SHP77 treated with DMSO at 0.1 percent for 48 hours (cell line): ENCODE data around the gene BLMH.
"Not testable (repeated sequence)": the region's sequence is repeated elsewhere in the genome, so short reads cannot be mapped to it uniquely, and the experiment has no call there.

Experiments used
- DNase-seq: peaks from one replicate; lab custom pipeline; 2025; lab: John Stamatoyannopoulos, UW

The BLMH gene

DNA sequence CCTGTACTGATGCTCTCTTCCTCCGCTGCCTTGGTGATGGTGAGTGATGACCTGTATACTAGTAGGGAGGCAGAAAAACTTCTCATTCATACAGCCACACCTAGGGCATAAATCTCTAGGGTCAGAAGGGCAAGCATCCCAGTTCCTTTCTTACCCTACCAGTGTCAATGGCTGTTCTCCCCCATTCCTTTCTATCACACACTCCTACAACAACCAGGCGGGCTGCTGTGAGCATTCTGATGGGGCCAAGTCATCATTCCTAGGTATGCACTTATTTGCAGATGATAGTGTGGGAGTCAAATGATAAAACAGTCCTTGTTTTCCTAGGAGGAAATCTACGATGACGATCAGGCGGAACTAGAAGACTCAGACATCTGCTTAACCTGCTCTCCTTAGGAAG is 42.3 kb downstream of the BLMH start:
- DNase-seq, result no peak

DNA sequence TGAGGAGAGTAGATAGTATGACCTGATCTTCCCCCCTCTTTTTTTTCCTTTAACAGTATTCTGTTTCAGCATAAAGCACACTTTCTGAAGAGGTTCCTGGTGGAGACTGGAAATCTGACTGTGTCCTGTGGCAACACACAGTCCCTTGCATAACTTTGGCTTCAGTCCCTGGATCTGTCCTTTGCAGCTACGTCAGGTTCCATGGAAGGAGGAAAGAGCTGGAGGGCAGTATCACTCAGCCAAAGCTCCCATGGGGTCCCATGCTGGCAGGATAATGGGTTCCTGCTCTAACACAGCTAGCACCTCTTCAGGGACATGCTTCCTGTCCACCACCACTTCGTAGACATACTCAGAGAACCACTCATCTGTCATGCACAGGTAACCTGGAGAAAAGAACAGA is 43.0 kb downstream of the BLMH start:
- no peak for DNase-seq

DNA sequence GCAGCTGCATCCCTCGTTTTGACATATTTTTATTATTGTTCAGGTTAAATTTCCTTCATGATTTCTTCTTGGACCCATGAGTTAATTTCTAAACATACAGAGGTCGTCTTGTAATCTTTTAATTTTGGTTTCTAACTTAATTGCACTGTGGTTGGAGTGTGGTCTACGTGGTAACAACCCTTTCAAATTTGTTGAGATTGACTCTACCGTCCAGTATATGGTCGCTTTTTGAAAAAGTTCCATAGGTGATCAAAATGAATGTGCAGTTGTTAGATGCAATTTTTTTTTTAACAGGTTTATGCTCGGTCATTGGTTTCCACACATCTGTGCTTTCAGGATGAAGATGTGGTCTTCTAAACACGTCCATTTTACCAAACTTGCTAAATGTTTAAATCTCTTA is 45.3 kb downstream of the BLMH start:
- DNase-seq, result no peak

DNA sequence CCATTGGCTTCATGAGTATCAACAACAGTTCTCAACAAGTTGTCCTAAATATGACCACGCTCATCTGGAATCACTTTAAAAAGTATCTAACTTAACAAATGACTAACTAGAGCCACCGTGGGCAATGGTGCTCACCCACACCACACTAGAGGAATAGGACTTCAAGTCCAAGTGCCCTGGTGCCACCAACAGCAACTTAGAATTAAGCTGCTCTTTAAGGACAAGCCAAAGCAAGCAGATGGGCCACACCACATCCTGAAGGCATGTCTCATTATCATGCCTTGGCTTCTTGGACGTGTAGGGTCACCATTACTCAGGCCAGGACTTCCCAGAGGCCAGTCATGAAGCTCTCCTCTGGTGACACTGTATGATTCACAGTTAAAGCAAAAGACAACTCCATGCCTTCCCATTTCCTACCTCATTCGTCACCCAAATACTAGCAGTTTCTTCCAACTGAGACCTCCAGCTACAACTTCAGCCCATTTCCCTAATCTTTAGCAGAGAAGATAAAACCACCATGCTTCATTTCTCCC is 46.8 kb downstream of the BLMH start:
- DNase-seq, result no peak

DNA sequence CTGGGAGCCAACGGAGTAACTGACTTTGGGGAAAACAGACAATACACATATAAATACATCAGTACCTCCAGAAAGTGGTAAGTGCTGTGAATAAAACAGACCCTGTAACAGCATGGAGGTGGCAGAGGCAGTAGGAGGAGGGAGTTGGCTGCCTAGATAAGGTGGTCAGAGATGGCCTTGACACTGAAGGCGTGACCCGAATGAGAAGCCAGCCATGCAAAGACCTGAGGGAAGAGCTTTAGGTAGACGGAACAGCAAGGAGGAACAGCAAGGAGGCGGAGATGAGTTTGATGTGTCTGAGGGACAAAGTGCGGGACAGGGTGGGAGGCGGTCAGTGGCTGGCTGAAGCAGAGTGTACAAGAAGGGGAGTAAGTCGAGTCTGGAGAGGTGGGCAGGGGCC is 48.2 kb downstream of the BLMH start:
- no peak for DNase-seq

DNA sequence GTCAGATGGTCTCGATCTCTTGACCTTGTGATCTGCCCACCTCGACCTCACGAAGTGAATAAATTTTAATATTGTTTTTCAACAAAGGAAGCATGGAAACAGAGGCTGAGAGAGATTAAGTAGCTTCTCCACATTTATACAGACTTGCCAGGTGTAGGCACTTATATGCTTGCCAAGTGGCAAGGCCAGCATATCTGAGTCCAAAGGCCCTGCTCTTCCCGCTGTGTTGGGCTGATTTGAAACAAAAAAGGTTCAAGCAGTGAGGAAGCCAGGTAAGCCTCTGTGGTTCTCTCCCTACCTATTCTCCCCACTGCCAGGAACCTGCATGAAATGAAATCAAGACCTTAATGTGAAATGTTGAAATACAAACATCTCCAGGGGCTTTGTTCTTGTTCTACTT is 48.7 kb downstream of the BLMH start:
- DNase-seq, result no peak

DNA sequence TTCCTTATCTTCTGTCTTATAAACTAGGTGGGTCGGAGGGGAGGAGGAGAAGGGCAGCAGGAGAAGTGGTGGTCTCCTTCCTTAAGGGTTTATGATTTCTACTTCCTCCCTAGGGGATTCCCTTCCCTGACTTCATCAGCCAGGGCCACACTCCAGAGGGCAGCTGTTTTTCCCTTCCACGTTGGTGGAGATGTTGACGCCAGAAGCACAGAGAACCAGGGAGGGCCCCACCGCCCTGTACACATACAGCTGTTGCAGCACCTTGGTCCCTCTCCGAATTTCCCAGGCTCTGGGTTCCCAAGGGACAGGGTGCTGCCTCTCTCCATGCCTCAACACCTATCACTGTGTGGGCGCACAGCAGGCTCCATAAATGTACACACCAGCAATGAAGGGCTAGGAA is 50.7 kb downstream of the BLMH start:
- DNase-seq, result no peak

DNA sequence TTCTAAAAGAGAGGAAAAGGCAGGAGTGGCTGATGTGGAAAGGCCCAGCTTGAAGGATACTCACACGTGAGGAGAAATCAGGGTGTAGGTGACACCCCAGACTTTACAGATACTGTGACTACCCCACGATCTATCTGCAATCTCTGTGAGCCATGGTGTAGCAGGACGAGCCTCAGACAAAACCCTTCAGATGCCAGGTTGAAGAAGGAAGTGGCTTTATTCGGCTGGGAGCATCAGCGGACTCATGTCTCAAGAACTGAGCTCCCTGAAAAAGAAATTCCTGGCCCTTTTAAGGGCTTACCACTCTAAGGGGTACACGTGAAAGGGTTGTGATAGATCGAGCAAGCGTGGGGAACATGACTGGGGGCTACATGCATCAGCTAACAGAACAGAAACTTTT is 51.6 kb downstream of the BLMH start:
- DNase-seq, result no peak

DNA sequence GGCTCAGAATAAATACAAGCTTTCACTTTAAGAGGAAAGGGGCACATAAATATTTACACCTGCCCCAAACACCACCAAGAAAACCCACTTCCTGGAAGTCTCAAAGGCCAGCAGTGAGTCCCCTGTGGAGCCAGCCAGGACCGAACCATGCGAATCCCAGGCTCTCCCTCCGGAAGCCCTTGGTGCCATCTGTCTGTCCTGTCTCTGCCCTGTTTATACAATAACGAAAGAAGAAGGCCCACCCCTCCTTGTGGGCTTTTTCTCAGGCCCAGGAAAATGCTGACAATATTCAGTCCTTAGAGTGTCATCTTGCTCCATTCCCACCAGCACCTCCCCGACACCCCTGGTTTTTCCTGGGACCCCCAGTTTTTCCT is 52.7 kb downstream of the BLMH start:
- DNase-seq, result no peak

DNA sequence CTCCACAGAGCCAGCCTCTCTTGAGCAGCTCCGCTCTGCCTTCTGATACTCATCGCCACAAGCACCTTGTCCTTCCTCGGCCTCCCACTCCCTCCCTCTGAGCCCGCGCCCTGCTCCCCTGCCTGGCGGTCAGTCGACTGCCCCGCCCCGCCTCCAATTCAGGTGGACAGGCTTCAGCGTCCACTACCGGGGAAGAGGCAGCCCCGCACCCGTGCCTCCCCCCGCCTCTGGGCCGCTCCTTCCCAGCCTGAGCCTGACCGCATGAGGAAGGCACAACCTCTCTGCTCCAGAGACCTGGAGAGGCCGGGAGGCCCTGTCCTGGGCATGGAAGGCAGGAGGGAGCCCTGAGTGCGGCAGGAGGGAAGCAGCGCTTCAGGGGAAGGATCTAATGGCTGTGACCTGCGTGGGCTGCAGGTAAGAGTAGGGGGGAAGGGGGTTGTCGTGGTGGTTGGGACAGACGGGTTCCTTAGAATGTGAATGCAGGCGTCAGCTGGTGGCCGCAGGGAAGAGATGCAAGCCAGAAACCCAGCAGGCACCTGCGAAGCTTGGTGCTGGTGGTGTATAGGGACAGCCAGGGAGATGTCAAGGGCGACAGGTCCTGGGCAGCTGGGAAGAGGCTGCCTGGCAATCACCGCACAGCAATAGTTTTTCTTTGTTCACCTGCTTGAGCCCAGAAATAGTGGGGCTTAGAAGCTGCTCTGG is 53.2 kb downstream of the BLMH start:
- no peak for DNase-seq

DNA sequence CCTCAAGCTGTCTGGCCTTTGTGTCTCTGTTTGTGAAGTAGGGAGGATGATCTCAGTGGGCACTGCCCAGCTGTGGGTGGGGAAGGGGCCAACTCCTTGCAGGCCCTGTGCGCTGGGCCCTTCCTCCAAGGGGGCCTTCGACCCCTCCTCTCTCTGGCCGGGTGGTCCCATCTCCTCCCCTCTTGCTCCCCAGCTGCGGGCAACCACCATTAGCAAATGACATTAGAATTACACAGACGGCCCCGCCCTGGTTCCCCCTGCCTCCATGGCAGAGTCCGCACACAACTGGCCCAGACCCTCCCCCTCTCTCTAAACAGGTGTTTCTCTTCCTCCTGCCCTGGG is 53.8 kb downstream of the BLMH start:
- DNase-seq, result no peak

DNA sequence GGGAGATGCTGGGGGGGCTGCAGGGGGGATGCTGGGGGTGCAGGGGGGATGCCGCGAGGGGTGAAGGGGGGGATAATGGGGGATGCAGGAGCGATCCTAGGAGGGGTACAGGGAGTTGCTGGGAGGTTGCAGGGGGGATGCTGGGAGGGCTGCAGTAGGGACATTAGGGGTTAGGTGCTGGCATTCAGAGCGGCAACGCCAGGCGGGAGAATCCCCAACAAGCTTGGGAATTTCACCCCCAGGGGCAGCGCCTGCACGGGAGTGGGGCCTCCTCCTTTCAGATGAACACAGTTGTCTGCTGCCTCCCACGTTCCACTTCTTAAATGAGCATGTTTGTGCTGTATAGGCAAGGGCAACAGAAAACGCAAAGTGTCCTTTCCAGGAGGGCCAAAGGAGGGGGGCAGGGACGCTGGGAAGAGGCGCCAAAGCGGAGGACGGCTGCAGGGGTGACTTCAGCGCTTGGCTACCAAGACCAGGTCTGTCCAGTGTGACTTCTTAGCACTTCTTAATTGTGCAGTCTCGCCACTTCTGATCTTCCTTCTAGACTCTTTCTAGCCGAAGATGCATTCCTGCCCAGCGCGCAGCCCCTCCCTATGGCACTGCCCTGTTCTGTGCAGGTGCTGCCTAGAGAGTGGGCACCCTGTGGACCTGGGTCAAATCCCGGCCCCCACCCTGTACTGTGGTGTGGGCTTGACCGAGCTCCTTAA is 54.3 kb downstream of the BLMH start:
- no peak for DNase-seq

DNA sequence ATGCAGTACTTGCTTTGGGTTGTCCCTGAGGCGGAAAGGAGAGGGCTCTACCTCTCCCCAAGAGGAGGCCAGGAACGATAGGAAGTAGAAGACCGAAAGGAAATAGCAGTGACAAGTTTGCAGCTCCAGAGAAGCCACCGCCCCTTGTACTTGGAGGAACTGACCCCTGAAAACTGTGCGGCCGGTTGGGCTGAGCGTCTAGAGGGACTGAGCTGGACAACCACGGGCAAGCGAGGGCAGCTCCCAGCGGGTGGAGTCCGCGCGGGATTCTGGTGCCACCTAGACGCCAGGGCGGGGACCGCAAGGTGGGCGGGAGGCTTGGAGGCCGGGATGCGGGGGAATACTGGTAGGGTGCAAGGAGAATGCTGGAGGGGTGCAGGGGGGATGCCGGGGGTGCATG is 55.0 kb downstream of the BLMH start:
- DNase-seq, result no peak

DNA sequence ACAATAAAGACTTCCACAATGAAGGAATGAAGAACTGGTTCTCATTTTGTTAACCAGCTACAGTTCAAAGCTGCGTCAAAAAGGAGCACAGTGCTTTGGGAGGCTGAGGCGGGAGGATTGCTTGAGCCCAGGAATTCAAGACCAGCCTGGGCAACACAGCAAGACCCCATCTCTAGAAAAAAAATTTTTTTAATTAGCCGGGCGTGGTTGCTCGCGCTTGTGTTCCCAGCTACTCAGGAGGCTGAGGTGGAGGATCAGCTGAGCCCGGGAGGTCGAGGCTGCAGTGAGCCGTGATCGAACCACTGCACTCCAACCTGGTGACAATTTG is 55.5 kb downstream of the BLMH start:
- no peak for DNase-seq

DNA sequence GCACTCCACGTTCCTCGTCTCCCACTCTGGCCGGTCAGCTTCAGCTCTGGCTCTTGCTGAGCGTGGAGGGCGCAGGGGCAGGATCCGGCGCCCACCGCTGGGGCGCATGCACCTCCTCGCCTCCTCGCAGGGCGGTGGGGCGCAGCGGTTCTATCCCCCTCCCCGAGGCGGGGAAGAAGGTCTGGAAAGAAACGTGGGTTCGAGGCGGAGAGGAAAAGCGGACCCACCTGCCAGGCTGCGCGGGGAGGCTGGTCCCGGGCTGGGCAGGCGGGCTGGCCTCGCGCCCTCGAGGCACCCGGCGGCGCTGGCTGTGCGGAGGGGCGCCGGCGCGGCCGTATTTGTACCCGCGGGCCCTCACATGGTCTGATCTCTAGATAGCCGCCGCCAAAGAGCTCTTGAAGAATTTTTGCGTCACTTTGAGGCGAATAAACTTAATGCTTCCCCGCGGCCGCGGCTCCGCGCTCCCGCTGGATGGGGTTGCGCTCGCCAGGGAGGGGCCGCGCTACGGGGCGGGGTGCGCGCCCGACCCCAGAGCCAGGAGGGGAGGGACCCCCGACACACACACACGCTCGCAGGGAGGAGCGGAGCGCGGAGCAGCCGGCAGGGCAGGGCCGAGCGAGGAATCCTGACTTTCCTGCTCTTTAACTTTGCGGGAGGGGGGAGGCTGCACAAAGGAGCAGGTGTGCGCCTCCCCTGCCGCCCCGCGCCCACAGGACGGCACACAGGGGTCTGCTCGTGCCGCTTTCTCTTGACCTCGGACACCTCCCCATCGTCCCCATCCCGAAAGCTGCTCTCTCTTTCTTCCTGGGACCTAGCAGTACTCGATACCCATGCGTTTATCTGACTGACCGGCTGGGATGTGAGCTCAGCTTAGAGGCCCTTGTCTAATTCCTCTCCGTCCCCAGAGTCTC is 56.1 kb downstream of the BLMH start, which contains the start of gene SLC6A4:
Gene SLC6A4, minus strand, starts transcription at position 312 of the 911 bp plus-strand sequence. CDS start 13,739 bp downstream, outside the sequence.
- no peak for DNase-seq

DNA sequence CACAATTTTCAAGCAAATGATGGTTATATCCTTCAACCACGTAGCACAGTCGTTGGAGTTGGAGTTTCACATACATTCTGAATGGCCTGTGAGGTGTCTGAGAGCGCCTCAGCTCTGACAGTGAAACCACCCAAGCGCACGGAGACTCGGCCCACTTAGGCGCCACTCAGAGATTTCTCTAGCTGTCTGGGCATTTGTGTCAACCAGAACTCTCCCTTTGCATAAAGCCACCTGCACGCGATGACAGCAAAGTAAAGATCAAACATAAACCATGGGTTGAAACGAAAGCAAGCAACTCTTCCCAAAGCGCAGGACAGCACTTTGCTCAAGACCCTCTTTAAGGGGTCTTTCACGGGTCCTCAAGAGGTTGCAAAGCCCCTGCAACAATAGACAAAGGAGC is 56.8 kb downstream of the BLMH start:
- no peak for DNase-seq

DNA sequence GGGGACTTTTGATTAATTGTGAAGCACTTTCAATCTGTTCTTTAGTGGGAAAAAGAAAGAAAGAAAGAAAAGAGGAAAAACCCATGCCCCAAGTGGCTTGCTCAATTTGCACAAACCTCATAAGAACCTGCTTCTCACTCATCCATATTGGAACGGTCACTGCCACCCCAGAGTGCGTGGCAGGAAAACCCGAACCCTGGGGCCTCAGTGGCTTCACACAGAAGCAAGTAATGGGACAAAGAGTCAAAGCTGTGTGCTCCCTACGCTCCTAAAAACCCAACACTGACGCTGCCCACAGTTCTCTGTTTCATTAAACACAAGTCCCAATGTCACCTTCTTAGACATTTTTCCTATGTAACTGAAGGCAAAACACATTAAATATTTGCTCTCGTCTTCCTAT is 57.4 kb downstream of the BLMH start:
- no peak for DNase-seq

DNA sequence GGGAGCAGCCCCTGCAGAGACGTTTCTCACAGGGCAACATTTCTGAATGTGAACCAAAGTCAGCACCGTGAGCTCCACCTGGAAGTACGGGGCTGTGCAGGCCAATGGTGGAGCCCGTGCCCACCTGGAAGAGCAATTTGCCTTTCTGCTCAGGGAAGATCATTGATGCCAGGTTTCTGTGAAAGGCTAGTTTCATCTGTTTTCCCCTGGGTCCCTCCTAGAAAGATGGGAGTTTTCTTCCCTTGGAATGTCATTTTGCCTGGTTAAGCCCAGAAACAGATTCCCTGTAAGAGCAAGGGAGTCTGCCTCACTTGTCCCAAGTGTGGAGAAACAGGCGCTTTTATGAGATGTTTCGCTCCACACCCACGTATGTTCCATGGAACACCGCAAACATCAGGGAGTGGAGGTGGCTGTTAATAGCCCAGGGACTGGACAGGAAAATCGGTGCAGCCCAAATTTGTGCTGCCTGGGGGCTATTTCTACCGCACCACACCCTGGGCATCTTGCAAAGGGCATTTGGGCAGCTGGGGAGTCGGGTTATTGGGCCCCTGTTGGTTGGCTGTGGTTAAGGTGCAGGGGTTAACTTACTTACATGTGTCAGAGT is 58.8 kb downstream of the BLMH start:
- DNase-seq, result no peak

DNA sequence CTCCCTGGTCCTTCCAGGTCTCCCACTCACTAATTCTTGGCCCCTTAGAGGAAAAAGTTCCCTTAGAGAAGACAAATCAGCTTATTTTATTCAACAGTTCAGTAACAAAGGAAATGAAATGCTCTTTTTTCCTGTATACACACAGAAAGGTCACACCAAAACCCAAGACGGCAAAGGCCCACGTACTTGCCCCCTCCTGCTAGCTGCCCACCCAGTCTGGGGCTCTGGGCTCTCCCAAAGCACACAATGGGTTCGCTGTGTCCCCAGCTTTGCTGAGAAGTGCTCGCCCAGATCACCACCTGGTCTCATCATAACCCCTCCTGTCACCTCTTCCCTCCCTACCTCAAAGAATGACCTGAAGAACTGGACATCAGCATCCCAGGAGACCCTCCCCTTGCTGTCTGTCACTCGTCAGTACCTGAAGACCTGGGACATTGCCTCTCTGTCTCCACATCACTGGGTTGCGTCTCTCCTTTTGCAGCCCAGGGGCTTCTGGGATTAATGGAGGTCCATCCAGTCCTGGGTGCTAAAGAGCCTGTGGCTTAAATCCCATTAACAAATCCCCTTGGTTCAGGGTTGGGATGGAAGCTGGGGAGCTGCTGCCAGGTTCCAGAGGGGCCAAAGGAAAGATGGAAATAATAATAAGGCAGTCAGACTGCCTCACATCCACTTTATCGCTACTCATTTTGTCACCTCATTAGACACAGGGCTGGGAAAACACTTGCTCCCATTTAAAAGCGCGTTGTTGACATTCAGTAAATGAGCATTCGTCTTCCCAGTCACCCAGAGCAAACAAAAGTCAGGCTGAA is 59.5 kb downstream of the BLMH start:
- no peak for DNase-seq

DNA sequence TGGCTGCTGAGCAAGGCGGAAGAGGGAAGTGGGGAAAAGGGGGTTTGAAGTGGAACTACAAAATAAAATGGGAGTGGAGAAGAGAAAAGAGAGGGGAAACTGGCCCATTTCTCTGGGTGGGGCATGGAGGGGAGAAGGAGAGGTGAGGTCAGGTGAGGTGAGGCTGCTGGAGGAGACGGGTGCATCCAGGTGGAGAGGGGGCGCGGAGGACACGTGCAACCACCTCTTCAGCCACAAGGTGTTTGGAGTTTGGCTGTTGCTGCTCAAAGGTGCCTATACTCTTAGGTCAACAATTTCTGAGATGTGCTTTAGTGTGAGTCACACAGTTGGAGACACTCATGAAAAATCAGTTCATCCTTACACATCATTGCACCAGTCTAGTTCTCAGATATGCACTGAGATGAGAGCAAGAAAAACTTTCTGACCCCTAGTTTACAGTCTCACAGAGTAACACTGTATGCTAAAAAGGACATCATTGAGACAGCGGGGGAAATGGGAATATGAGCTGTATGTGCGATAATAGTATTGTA is 61.1 kb downstream of the BLMH start:
- no peak for DNase-seq

DNA sequence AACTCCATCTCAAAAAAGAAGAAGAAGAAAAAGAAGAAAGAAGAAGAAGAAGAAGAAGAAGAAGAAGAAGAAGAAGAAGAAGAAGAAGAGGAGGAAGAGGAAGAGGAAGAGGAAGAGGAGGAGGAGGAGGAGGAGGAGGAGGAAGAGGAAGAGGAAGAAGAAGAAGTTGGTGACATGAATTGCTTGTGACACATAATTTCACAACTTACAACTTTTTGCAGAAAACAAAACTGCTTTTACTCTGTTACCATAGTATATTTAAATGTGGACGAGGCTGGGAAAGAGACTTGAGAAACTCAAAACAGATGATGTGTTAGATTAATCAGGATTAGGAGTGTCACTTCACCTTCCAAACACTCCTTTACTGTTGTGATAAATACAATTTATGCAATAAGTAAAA is 61.7 kb downstream of the BLMH start:
- not testable (repeated sequence) for DNase-seq
